GM13977 (cell line): ENCODE data around the gene P4HA3.
"Not testable (repeated sequence)": the region's sequence is repeated elsewhere in the genome, so short reads cannot be mapped to it uniquely, and the experiment has no call there.

ENCODE experiments used
- DNase-seq: peaks from one replicate; pipeline ENCODE4 v3.0.0; 2012; ENCODE audit warnings: low spot score
- CTCF ChIP-seq: IDR thresholded peaks from 2 replicates; pipeline ENCODE4 v1.5.1; 2012; ENCODE audit warnings: mild to moderate bottlenecking, control low read depth; ENCODE audit not compliant: insufficient read depth; ENCODE audit errors: extremely low read depth, missing control alignments
- in situ Hi-C: fragments of 300-500 bp; cut with MboI; formaldehyde crosslinking; loops from one replicate; pipeline ENCODE4 v1.12.0; 2022; ENCODE audit warnings: low sequenced_read_pairs, low pct_unique_long_range_greater_than_20kb, mixed read lengths, inconsistent platforms; ENCODE audit not compliant: unreplicated experiment

The P4HA3 gene

GRCh38 chr11:74341921-74342320 is 30.5 kb upstream of the P4HA3 start:
- TF ChIP-seq CTCF = no peak
- in situ Hi-C loops = no loop called here
- DNase-seq = no peak

- TF ChIP-seq CTCF = no peak
- no peak for DNase-seq
- in situ Hi-C loops = no loop called here
Measured at GRCh38 chr11:74339619-74340018, 28.2 kb upstream of the P4HA3 start.

DNA sequence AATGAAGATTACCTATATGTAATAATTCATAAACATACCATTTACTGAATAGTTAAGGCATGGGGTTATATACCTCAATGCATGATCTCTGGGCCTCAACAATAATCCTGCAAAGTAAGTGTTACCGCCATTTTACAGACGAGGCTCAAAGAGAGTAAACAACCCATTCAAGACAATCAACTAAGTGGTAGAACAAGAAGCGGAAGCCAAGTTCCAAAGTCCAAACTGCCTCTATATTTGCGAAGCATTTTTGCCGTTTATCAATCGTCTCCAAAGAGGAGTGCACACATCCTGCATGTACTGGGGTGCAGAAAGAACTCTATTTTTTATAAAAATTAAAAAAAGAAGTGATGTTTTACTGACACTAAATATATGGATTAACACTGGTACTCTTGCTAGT is 27.5 kb upstream of the P4HA3 start:
- in situ Hi-C loops = no loop called here
- TF ChIP-seq CTCF = no peak

GRCh38 chr11:74333193-74333592 is 21.8 kb upstream of the P4HA3 start:
- in situ Hi-C loops = no loop called here

More for the DNA sequence above, 27.5 kb upstream of the P4HA3 start:
- DNase-seq = no peak

GRCh38 chr11:74332291-74332690 is 20.9 kb upstream of the P4HA3 start:
- TF ChIP-seq CTCF = no peak
- in situ Hi-C loops = no loop called here
- no peak for DNase-seq

More at GRCh38 chr11:74333193-74333592, 21.8 kb upstream of the P4HA3 start:
- TF ChIP-seq CTCF = no peak
- no peak for DNase-seq

DNA sequence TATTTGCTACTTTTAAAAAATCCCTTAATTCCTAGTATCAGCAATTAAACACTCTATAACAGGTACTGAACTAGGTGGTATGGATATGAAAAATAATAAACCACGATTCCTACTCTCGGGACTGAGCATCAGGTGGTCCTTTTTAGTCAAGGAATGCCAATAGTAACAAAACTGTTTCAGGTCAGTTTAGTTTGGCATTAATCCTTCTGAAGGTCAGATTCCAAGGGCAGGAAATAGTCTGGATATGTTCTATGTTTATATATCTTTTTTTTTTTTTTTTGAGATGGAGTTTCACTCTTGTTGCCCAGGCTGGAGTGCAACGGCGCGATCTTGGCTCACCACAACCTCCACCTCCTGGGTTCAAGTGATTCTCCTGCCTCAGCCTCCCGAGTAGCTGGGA is 19.6 kb upstream of the P4HA3 start:
- DNase-seq, in situ Hi-C loops: not testable (repeated sequence)

DNA sequence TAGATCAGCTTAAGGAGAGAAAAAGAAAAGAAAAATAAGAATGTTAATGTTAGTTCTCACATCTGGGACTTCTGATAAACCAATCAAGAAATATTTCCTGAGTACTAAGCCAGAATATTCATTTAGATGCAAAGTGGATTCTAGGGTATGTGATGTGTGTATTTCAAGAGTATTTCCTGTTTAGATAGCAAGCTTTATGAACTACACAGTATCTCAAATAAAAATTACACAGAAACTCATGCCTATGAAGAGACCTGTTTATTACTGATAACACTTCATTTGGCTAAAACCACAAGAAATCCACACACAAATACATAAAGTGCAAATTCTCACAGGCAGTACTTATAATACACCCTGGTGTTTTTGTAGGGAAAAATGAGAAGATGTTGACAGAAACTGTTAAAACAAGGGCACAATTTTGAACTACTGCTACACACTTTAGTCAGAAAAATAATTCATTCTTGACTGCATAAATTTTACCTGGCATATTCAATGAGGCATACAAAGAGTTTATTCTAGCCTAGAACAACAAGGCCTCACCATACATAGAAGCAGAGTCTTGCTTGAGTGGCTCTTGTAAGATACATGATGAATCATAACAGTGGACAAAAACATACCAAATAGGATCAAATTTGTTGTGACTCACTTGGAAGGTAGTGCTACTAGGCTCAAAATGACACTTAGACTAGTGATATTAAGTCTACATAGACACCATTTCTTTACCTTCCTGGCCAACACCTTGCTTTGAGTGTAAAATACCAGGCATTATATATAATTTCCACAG is 18.8 kb upstream of the P4HA3 start:
- DNase-seq = no peak
- TF ChIP-seq CTCF = no peak
- in situ Hi-C loops = no loop called here
